HG02981 (cell line): ENCODE results near the gene LPP.

ENCODE experiments used
- ATAC-seq: cut with Tn5 transposase; IDR thresholded peaks from one replicate; pipeline ENCODE4 v1.9.1; 2021; ENCODE audit warnings: mild to moderate bottlenecking, moderate library complexity; ENCODE audit not compliant: unreplicated experiment

The LPP gene

GRCh38 chr3:188244395-188244861 is 90.5 kb downstream of the LPP start:
- no peak for ATAC-seq

DNA sequence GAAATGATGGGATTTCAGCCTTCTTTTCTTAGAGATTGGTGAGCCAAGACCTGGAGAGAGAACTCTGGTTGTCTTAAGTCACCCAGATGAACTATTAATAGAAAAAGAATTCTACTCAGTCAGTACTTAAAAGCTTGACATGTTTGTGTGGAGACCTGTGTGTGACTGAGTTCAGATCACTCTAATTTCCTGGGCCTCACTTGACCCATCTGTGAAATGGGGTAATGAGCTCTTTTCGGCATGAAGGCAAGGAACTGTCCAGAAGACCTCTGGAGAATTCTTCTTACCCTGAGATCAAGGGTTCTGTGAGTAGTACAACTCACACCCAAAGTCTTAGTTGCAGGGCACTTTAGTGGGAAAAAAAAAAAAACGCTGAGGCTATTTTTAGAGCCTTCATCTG is 92.9 kb downstream of the LPP start:
- ATAC-seq, result no peak

DNA sequence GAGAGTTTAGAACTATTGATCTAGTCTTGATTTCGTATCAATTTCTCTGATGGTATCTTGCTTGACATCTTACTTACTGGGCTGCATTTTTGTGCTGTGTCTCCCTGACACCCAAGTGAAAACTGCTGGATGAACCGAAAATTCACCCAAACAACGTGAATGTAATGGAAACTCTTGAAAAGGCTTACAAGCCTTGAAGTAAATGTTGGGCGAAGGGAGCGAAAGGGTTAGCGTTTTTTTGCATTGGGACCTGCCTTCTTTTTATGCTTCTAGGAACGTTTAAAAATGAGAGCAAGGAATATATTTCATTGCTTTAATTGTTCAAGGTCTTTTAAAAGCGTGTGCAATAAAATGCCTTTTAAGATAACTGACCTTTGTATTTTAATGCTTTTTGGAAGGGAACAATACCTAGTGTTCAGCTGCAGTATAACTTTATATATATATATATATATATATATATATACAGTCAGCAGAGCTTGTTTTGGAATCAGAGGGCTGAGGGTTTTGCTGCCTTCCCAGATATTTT is 94.1 kb downstream of the LPP start:
- ATAC-seq, result no peak

- ATAC-seq, result no peak
Measured at GRCh38 chr3:188253123-188253793, 99.3 kb downstream of the LPP start.

GRCh38 chr3:188253800-188254452 is 100.0 kb downstream of the LPP start:
- no peak for ATAC-seq

GRCh38 chr3:188254520-188255070 is 100.6 kb downstream of the LPP start:
- no peak for ATAC-seq

DNA sequence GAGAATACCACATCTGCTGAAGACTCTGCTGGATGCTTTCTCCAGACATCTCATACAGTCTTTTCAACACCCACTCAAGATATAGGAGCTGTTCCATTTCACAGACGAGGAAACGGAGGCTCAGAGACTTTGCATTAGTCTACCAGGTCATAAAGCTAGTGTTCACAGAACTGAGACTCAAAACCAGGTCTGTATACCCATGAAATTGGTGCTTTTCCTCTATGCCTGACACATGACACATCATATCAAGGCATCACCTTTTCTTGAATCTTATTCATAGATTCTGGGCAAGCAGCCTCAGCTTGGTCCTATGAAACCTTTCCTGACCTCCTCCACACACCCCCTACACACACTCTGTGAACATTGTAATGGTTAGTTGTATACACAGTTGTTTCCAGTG is 101.2 kb downstream of the LPP start:
- ATAC-seq, result no peak

- no peak for ATAC-seq
Measured at GRCh38 chr3:188256758-188257157, 102.8 kb downstream of the LPP start.

GRCh38 chr3:188257384-188258026 is 103.5 kb downstream of the LPP start:
- ATAC-seq, result no peak

DNA sequence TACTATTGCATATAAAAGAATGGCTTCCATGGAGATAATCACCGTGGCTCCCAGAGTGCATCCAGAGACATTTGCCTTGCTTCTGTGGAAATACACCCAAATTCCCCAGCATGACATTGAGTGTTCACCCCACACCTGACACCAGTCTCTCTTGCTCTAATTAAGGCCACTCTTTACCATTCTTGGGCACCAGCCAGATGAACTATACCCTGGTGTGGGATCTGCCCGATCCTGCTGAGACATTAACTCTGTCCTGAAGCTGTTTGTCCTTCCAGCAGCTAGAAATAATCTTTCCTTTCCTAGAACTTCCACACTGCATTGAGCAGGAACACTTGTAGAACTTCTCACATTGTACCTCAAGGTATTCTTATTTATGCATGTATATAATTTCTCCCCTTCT is 105.2 kb downstream of the LPP start:
- no peak for ATAC-seq

DNA sequence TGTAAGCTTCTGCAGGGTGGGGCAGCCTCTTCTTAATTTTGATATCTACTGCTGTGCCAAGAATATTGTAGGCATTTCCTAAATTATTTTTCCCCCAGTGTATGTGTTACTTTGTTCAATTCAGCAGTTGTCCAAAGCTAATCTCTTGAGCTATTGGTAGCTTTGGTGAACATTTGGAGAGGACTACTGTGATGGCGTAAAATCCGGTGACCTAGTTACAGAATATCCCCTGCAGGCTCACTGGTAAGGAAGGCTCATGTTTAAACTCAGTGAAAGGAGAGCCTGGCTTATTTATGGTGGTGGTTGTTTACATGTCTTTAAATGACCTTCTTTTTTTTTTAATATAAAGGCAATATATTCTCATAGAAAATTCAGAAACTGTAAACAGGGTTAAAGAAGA is 105.6 kb downstream of the LPP start:
- ATAC-seq, result no peak

DNA sequence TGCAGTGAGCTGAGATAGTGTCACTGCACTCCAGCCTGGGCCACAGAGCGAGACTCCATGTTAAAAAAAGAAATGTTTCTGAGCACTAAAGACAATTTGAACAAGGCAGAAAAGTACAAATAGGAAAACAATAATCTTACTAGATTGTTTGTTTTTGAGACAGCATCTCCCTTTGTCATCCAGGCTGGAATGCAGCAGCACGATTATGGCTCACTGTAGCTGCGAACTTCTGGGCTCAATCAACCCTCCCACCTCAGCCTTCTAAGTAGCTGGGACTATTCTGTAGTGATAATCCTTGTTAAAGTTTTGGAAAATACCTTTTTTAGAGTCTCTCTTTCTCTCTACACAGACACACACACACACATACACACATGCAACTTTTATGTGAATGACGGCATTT is 107.1 kb downstream of the LPP start:
- ATAC-seq, result no peak

DNA sequence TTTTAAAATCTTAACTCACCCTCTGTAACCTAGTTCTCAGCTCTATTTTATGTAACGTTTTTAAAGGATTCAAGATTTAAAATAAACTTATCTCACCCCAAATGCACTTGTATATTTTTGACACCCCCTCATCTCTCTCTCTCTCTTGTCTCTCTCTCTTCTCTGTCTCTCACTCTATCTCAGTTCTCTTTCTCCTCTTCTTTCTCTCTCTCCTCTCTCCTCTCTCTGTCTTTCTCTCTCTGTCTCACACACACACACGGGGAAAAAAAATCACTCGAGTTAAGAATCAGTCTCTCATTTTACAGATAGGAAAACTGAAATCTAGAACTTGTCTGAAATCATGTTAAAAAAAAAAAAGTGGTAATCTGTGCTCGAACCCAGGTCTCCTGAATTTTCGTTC is 108.5 kb downstream of the LPP start:
- ATAC-seq, result no peak

DNA sequence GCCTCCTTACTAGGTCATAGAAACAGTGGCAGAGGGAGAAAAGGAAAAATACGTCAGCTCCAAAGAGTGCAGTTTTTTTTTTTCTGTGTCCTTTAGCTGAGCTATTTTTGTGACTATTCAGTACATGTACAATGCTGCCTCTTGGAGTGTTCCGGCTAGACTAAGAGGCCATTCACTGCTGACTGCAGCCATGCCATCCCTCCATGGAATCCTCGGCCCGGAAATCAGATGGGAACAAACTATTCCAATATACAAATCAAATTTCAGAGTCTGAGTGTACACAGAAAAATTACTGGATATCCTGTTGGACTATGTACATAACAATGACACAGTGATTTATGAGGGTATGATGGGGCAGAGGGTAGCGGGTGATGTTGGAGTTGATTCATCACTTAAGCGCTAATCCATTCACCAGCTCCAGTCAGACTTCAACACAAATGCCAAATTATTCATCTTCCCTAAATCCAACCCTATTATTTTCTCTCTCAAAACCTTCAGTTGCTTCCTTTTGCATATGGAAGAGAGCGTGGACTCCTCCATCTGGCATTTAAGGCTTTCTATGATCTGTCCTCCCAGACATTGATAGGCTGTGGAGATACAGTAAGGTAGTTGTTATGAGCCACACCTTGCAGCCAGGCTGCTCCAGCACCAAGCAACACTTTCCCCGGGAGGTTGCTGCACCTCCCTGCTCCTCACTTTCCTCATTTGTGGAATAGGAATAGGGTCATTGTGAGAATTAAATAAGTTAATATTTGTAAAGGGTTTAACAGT is 109.1 kb downstream of the LPP start:
- ATAC-seq, result no peak

DNA sequence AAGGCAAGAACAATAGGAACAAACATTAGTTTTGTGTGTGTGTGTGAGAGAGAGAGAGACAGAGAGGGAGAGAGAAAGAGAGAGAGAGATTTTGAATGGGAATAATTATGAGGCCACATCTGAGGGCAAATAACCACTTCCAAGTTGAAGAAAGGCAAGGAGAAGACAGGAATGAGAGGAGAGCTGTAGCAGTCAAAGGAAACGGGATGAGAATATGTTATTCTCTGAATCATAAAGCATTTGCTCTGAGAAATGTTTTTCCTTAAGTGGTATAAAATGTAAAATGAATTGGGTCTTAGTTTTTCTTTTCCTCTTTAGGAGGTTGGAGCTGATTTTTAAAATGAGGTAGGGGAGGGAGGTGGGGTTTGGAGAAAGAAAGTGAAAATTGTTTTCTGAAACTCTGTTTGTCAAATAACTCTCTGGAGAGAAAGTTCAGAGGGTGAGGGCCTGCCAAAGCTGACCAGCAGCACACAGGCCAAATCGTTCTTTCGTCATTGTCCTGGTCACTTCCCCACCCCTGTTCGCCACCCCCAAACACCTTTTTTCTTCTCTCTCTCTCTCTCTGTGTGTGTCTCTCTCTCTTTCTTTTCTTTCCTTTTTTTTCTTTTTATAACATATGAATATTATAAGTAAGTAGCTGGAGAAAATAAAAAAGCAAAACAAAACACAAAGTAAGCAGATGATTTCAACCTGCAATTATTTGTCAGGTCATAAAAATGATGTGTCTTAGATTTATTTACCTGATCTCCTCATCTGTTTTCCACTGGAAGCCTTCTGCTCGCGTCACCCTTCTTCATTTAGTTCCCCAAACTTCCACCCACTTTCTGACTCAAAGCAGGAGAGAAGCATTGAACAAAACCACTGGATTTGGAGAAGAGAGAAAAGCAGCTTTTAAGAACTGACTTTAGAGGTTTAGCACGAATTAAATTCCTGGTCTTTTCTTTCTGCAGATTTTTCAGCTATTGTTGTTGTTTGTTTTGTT is 110.6 kb downstream of the LPP start:
- ATAC-seq, result no peak

- ATAC-seq, result no peak
Measured at GRCh38 chr3:188266562-188267274, 112.8 kb downstream of the LPP start.

GRCh38 chr3:188267790-188268335 is 113.9 kb downstream of the LPP start:
- no peak for ATAC-seq

DNA sequence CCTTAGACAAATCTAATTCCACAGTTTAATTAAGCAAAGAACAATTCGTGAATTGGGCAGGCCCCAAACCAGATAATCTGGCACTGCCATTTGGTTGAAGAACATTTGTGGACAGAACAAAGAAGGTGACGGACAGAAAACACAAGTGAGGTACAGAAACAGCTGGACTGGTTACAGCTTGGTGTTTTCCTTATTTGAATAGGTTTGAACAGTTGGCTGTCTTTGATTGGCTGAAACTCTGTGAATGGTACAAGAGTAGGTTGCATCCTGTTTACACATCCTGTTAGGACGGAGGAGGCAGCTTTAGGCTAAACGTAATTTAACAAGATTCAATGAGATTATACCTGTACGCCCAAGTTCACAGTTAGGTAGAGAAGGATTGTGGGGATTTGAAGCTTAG is 114.4 kb downstream of the LPP start:
- no peak for ATAC-seq

DNA sequence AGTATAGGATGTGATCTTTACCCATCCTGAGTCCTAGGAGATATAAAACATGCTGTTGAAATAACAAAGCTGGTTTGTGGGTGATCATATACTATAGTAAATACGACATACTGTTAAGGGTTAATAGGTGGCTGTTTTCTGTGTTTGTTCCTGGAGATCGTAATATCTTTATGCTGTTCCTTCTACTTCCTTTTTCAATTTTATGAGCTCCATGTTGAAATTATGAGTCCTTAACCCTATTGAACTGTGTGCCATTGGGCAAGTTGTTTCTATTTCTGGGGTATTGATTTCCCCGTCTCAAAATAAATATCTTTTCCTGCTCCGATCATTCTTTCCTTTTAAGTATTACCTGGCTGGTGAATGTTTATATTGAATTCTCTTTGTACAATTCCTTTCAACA is 115.1 kb downstream of the LPP start:
- no peak for ATAC-seq
